Fibroblast of villous mesenchyme (primary cell): Measurements from ENCODE around the gene CBFA2T3. TPM values are rescaled to one million over a fixed set of nuclear protein-coding genes. Genes with fewer than 3 reads are reported as not detected.

Experiments
- DNase-seq: peaks from one replicate; pipeline ENCODE4 v3.0.0-alpha.2; 2010; ENCODE audit warnings: low read depth
- H3K4me3 ChIP-seq: 2 replicates; pipeline ENCODE4 v1.5.1; 2011; ENCODE audit warnings: low read depth, mild to moderate bottlenecking, low read length
- total RNA-seq: library from RNA; depleted of rRNA; stranded (reverse); fragments of >200 nt; gene quantifications from 2 replicates; pipeline ENCODE4 v1.2.3, GENCODE V29; 2012
- TF ChIP-seq, protein P1 (sequence below): IDR thresholded peaks from 2 replicates; pipeline ENCODE4 v1.5.1; 2012; ENCODE audit warnings: low read depth, mild to moderate bottlenecking, low read length; ENCODE audit not compliant: insufficient read depth

CBFA2T3 gene
- total RNA-seq, 1 donor = not detected

GRCh38 chr16:88963583-88963982 is 13.4 kb downstream of the CBFA2T3 start:
- no peak for DNase-seq
- H3K4me3 ChIP-seq = no peak overlapping the region
- TF ChIP-seq, protein P1, sequence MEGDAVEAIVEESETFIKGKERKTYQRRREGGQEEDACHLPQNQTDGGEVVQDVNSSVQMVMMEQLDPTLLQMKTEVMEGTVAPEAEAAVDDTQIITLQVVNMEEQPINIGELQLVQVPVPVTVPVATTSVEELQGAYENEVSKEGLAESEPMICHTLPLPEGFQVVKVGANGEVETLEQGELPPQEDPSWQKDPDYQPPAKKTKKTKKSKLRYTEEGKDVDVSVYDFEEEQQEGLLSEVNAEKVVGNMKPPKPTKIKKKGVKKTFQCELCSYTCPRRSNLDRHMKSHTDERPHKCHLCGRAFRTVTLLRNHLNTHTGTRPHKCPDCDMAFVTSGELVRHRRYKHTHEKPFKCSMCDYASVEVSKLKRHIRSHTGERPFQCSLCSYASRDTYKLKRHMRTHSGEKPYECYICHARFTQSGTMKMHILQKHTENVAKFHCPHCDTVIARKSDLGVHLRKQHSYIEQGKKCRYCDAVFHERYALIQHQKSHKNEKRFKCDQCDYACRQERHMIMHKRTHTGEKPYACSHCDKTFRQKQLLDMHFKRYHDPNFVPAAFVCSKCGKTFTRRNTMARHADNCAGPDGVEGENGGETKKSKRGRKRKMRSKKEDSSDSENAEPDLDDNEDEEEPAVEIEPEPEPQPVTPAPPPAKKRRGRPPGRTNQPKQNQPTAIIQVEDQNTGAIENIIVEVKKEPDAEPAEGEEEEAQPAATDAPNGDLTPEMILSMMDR = no peak

GRCh38 chr16:88962478-88963152 is 14.4 kb downstream of the CBFA2T3 start:
- no peak for DNase-seq
- H3K4me3 ChIP-seq = no peak overlapping the region
- TF ChIP-seq, protein P1 = no peak

- H3K4me3 ChIP-seq = no peak overlapping the region
- TF ChIP-seq, protein P1 = no peak
- DNase-seq = no peak
Observed at GRCh38 chr16:88961011-88961410, 16.0 kb downstream of the CBFA2T3 start.

GRCh38 chr16:88960516-88960915 is 16.5 kb downstream of the CBFA2T3 start:
- TF ChIP-seq, protein P1 = no peak
- DNase-seq = no peak
- no peak overlapping the region for H3K4me3 ChIP-seq

GRCh38 chr16:88959022-88959421 is 18.0 kb downstream of the CBFA2T3 start:
- no peak overlapping the region for H3K4me3 ChIP-seq
- TF ChIP-seq, protein P1 = no peak

DNA sequence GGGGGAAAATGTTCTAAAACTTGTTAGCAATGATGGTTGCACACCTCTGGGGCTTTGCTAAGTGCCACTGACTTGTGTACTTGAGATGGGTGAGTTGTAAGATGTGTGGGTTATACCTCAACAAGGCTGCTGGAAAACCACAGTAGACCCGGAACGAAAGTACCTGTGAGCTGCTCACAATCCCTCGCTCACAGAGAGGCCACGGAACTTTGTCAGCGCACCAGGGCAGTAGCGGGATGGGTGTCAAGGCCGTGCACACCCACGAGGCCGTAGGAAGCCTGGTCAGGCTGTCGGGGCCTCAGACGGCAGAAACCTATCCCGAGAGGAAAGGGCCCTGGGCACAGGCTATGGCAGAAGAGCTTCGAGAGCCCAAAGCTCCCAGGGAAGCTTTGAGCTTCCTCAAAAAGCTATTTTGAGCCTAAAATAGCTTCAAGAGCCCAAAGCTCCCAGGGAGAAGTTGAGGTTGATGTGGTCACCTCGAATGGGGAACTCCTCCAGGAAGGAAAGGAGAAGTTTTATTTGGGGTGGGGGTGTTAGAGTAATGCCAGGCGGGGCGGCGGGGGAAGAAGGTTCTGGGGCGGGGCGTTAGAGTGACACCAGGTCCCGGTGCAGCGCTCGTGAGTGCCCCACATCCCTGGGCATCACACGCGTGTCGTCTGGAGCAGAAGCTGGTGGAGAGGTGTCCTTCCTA is 19.0 kb downstream of the CBFA2T3 start:
- TF ChIP-seq, protein P1 = no peak
- no peak for DNase-seq
- no peak overlapping the region for H3K4me3 ChIP-seq

More at GRCh38 chr16:88959022-88959421, 18.0 kb downstream of the CBFA2T3 start:
- DNase-seq = no peak

GRCh38 chr16:88957433-88957767 is 19.6 kb downstream of the CBFA2T3 start:
- TF ChIP-seq, protein P1 = no peak
- no peak overlapping the region for H3K4me3 ChIP-seq
- no peak for DNase-seq
